Loucy (cell line): ENCODE data around the gene PNP.

Experiments
- H2AFZ ChIP-seq: fragments of 200-600 bp; sonication (generic); 2 replicates; pipeline ENCODE4 v1.6.0; 2016; ENCODE audit warnings: antibody characterized with exemption, mild to moderate bottlenecking, low read length, moderate library complexity
- H3F3A ChIP-seq: fragments of 200-600 bp; 2 replicates; pipeline ENCODE4 v1.6.0; 2016; ENCODE audit warnings: antibody characterized with exemption, low read depth, mild to moderate bottlenecking
- H3K27me3 ChIP-seq: fragments of 200-600 bp; sonication (generic); 2 replicates; pipeline ENCODE4 v1.6.1; 2014; ENCODE audit warnings: low read length, mild to moderate bottlenecking; ENCODE audit not compliant: insufficient read depth, poor library complexity, severe bottlenecking
- H3K36me3 ChIP-seq: fragments of 200-600 bp; sonication (generic); 2 replicates; pipeline ENCODE4 v1.6.1; 2016; ENCODE audit warnings: low read length; ENCODE audit not compliant: insufficient read depth
- H3K4me1 ChIP-seq: fragments of 200-600 bp; sonication (generic); 2 replicates; pipeline ENCODE4 v1.5.1; 2014; ENCODE audit warnings: low read length, mild to moderate bottlenecking; ENCODE audit not compliant: insufficient read depth, poor library complexity, severe bottlenecking
- H3K4me2 ChIP-seq: fragments of 200-600 bp; sonication (generic); 2 replicates; pipeline ENCODE4 v1.6.0; 2014; ENCODE audit warnings: antibody characterized with exemption, low read length, low read depth, mild to moderate bottlenecking; ENCODE audit not compliant: poor library complexity, severe bottlenecking
- H3K4me3 ChIP-seq: fragments of 200-600 bp; sonication (generic); 2 replicates; pipeline ENCODE4 v1.5.1; 2014; ENCODE audit warnings: low read length, mild to moderate bottlenecking, mixed read lengths; ENCODE audit not compliant: poor library complexity, severe bottlenecking
- H3K79me2 ChIP-seq: fragments of 200-600 bp; sonication (generic); 2 replicates; pipeline ENCODE4 v1.6.1; 2014; ENCODE audit warnings: low read length; ENCODE audit not compliant: insufficient read depth
- H3K9ac ChIP-seq: fragments of 200-600 bp; sonication (generic); 2 replicates; pipeline ENCODE4 v1.6.0; 2014; ENCODE audit warnings: mild to moderate bottlenecking, low read depth, low read length, moderate library complexity; ENCODE audit not compliant: poor library complexity, severe bottlenecking
- H3K9me2 ChIP-seq: fragments of 200-600 bp; sonication (generic); replicated peaks from 2 replicates; pipeline ENCODE4 v1.6.1; 2016; ENCODE audit warnings: low read depth, low read length, mixed read lengths
- H3K9me3 ChIP-seq: fragments of 200-600 bp; sonication (generic); 2 replicates; pipeline ENCODE4 v1.6.1; 2014; ENCODE audit warnings: mild to moderate bottlenecking, antibody characterized with exemption, low read length, low read depth; ENCODE audit not compliant: insufficient read depth
- H4K20me1 ChIP-seq: fragments of 200-600 bp; sonication (generic); 2 replicates; pipeline ENCODE4 v1.6.0; 2014; ENCODE audit warnings: antibody characterized with exemption, low read length, mild to moderate bottlenecking; ENCODE audit not compliant: insufficient read depth, poor library complexity, severe bottlenecking
- CTCF ChIP-seq: fragments of 200-600 bp; sonication (generic); conservative IDR thresholded peaks from 2 replicates; pipeline ENCODE4 v1.5.1; 2014; ENCODE audit warnings: mild to moderate bottlenecking, antibody characterized with exemption, low read length
- EZH2phosphoT487 ChIP-seq: fragments of 200-600 bp; IDR thresholded peaks from 2 replicates; pipeline ENCODE4 v1.6.1; 2018; ENCODE audit warnings: antibody characterized with exemption, mild to moderate bottlenecking, moderate library complexity, borderline replicate concordance

PNP gene

GRCh38 chr14:20422886-20423285, 46.3 kb upstream of the PNP start:
- H3K79me2 ChIP-seq: no peaks in the 10 kb centered on the region
- no peak overlapping the region for H3K4me2 ChIP-seq
- H3K4me3 ChIP-seq: no peak overlapping the region
- H3K36me3 ChIP-seq: no peaks in the 10 kb centered on the region
- no peaks in the 10 kb centered on the region for H3F3A ChIP-seq
- no peaks in the 10 kb centered on the region for H4K20me1 ChIP-seq
- H3K4me1 ChIP-seq: peaks cover 13% of the 10 kb centered on the region
- TF ChIP-seq CTCF (no peak), EZH2phosphoT487 (no peak)
- no peak overlapping the region for H3K9ac ChIP-seq
- H3K27me3 ChIP-seq: no peaks in the 10 kb centered on the region
- no peak overlapping the region for H2AFZ ChIP-seq
- no peaks in the 10 kb centered on the region for H3K9me2 ChIP-seq
- no peaks in the 10 kb centered on the region for H3K9me3 ChIP-seq

- H2AFZ ChIP-seq: no peak overlapping the region
- H3K4me3 ChIP-seq: no peak overlapping the region
- no peak for TF ChIP-seq EZH2phosphoT487
- TF ChIP-seq CTCF: no peak
- H4K20me1 ChIP-seq: no peaks in the 10 kb centered on the region
- H3K9me3 ChIP-seq: no peaks in the 10 kb centered on the region
- H3F3A ChIP-seq: no peaks in the 10 kb centered on the region
- no peak overlapping the region for H3K9ac ChIP-seq
- peaks cover 10% of the 10 kb centered on the region; the same call in 1 of the 2 replicates for H3K79me2 ChIP-seq
- no peak overlapping the region for H3K4me2 ChIP-seq
- peaks cover 32% of the 10 kb centered on the region for H3K4me1 ChIP-seq
- no peaks in the 10 kb centered on the region for H3K27me3 ChIP-seq
- no peaks in the 10 kb centered on the region for H3K36me3 ChIP-seq
- H3K9me2 ChIP-seq: no peaks in the 10 kb centered on the region
Observed at GRCh38 chr14:20424851-20425250, 44.4 kb upstream of the PNP start.

- H2AFZ ChIP-seq: 0 out of 2 replicates have a peak overlapping the region, but pooled peaks have one; percentile 7
Observed at GRCh38 chr14:20427231-20428009, 41.8 kb upstream of the PNP start.

More at GRCh38 chr14:20427231-20428009, 41.8 kb upstream of the PNP start:
- H3K4me2 ChIP-seq: peak overlapping the region; percentile 76
- H3K4me3 ChIP-seq: peak overlapping the region; percentile 63
- no peaks in the 10 kb centered on the region for H4K20me1 ChIP-seq
- peak overlapping the region; percentile 84 for H3K9ac ChIP-seq
- no peaks in the 10 kb centered on the region for H3K9me2 ChIP-seq
- no peaks in the 10 kb centered on the region for H3K27me3 ChIP-seq
- H3F3A ChIP-seq: no peaks in the 10 kb centered on the region
- H3K9me3 ChIP-seq: no peaks in the 10 kb centered on the region
- TF ChIP-seq CTCF (no peak), EZH2phosphoT487 (no peak)
- H3K36me3 ChIP-seq: no peaks in the 10 kb centered on the region
- H3K4me1 ChIP-seq: peaks cover 41% of the 10 kb centered on the region
- H3K79me2 ChIP-seq: peaks cover 10% of the 10 kb centered on the region; the same call in 1 of the 2 replicates
